T-helper 1 cell treated with Interleukin-12 subunit alpha and Interleukin-12 subunit beta and Interleukin-4 antibody, amounts not matched to agents 30 μg/mL and 1 μg/mL, for 36 hours (primary cell): Measurements from ENCODE around the gene KLHL28.
"Not testable (repeated sequence)": the region's sequence is repeated elsewhere in the genome, so short reads cannot be mapped to it uniquely, and the experiment has no call there.

Experiments used
- H3K27ac Mint-ChIP-seq: one replicate; pipeline ENCODE4 v1.8.0; 2021; ENCODE audit warnings: mild to moderate bottlenecking, mixed read lengths
- H3K27me3 Mint-ChIP-seq: one replicate; pipeline ENCODE4 v1.8.0; 2021; ENCODE audit warnings: low read depth, mixed read lengths
- H3K36me3 Mint-ChIP-seq: one replicate; pipeline ENCODE4 v1.8.0; 2021; ENCODE audit warnings: low read depth, mixed read lengths
- H3K4me1 Mint-ChIP-seq: one replicate; pipeline ENCODE4 v1.8.0; 2021; ENCODE audit warnings: low read depth, mixed read lengths
- H3K4me3 Mint-ChIP-seq: one replicate; pipeline ENCODE4 v1.8.0; 2021; ENCODE audit warnings: mild to moderate bottlenecking, moderate library complexity, mixed read lengths
- H3K9me3 Mint-ChIP-seq: one replicate; pipeline ENCODE4 v1.8.0; 2021; ENCODE audit warnings: mixed read lengths

The KLHL28 gene

GRCh38 chr14:44897041-44897844 is 64.5 kb downstream of the KLHL28 start:
- H3K9me3 Mint-ChIP-seq, result peaks cover 11% of the 10 kb centered on the region
- H3K27me3 Mint-ChIP-seq, result no peaks in the 10 kb centered on the region
- peak overlapping the region; percentile 93 for H3K27ac Mint-ChIP-seq
- peaks cover 7% of the 10 kb centered on the region for H3K4me1 Mint-ChIP-seq
- peak overlapping the region; percentile 91 for H3K4me3 Mint-ChIP-seq
- peaks cover 1% of the 10 kb centered on the region for H3K36me3 Mint-ChIP-seq

- H3K4me3 Mint-ChIP-seq, result peak overlapping the region; percentile 91
- no peaks in the 10 kb centered on the region for H3K27me3 Mint-ChIP-seq
- H3K27ac Mint-ChIP-seq, result peak overlapping the region; percentile 93
- H3K36me3 Mint-ChIP-seq, result peaks cover 1% of the 10 kb centered on the region
- H3K9me3 Mint-ChIP-seq, result peaks cover 18% of the 10 kb centered on the region
- H3K4me1 Mint-ChIP-seq, result peaks cover 10% of the 10 kb centered on the region
Measured at GRCh38 chr14:44896275-44897040, 65.3 kb downstream of the KLHL28 start.

GRCh38 chr14:44895716-44896115 is 66.0 kb downstream of the KLHL28 start:
- no peaks in the 10 kb centered on the region for H3K27me3 Mint-ChIP-seq
- peaks cover 21% of the 10 kb centered on the region for H3K9me3 Mint-ChIP-seq
- no peak overlapping the region for H3K27ac Mint-ChIP-seq
- peaks cover 1% of the 10 kb centered on the region for H3K36me3 Mint-ChIP-seq
- no peak overlapping the region for H3K4me3 Mint-ChIP-seq
- H3K4me1 Mint-ChIP-seq, result peaks cover 10% of the 10 kb centered on the region

GRCh38 chr14:44893535-44893934 is 68.2 kb downstream of the KLHL28 start:
- Mint-ChIP-seq H3K4me1 (peaks cover 10% of the 10 kb centered on the region), H3K27ac (no peak overlapping the region), H3K27me3 (no peaks in the 10 kb centered on the region), H3K9me3 (peaks cover 22% of the 10 kb centered on the region), H3K36me3 (peaks cover 1% of the 10 kb centered on the region), H3K4me3 (no peak overlapping the region)

- H3K27me3 Mint-ChIP-seq, H3K36me3 Mint-ChIP-seq, H3K4me3 Mint-ChIP-seq, H3K27ac Mint-ChIP-seq, H3K4me1 Mint-ChIP-seq: not testable (repeated sequence)
- peaks cover 19% of the 10 kb centered on the region for H3K9me3 Mint-ChIP-seq
Measured at GRCh38 chr14:44891726-44892372, 69.9 kb downstream of the KLHL28 start.

GRCh38 chr14:44889595-44890471 is 71.9 kb downstream of the KLHL28 start:
- Mint-ChIP-seq H3K4me3 (no peak overlapping the region), H3K9me3 (peaks cover 17% of the 10 kb centered on the region), H3K4me1 (peaks cover 3% of the 10 kb centered on the region), H3K36me3 (no peaks in the 10 kb centered on the region), H3K27me3 (no peaks in the 10 kb centered on the region), H3K27ac (no peak overlapping the region)

- Mint-ChIP-seq H3K27me3 (no peaks in the 10 kb centered on the region), H3K36me3 (no peaks in the 10 kb centered on the region), H3K4me3 (no peak overlapping the region), H3K9me3 (peaks cover 28% of the 10 kb centered on the region), H3K27ac (no peak overlapping the region), H3K4me1 (peaks cover 3% of the 10 kb centered on the region)
Measured at GRCh38 chr14:44887596-44887955, 74.2 kb downstream of the KLHL28 start.

GRCh38 chr14:44886860-44887595 is 74.7 kb downstream of the KLHL28 start:
- Mint-ChIP-seq H3K36me3 (no peaks in the 10 kb centered on the region), H3K4me1 (peaks cover 1% of the 10 kb centered on the region), H3K27ac (no peak overlapping the region), H3K27me3 (no peaks in the 10 kb centered on the region), H3K4me3 (no peak overlapping the region), H3K9me3 (peaks cover 28% of the 10 kb centered on the region)

GRCh38 chr14:44880791-44881190 is 81.0 kb downstream of the KLHL28 start:
- Mint-ChIP-seq H3K4me3 (no peak overlapping the region), H3K27me3 (no peaks in the 10 kb centered on the region), H3K36me3 (no peaks in the 10 kb centered on the region), H3K4me1 (no peaks in the 10 kb centered on the region), H3K9me3 (peaks cover 31% of the 10 kb centered on the region), H3K27ac (no peak overlapping the region)
